Right cardiac atrium (tissue), 5 donors: ENCODE data around the gene GSS. TPM values are rescaled to one million over a fixed set of nuclear protein-coding genes. Genes with fewer than 3 reads are reported as not detected.

Experiments used
- ATAC-seq, 2 donors: fragments of 200-7000 bp; cut with Tn5 transposase; one replicate each; pipeline versions ENCODE4 v1.8.0 to v1.9.1; 2020; ENCODE audit warnings: moderate library complexity in 2 of 2, mild to moderate bottlenecking in 1 of 2
- DNase-seq, 3 donors: peaks; one replicate each; pipeline ENCODE4 v3.0.0-alpha.2; 2020
- H3K27ac ChIP-seq: one replicate; pipeline ENCODE4 v1.5.1; 2013; ENCODE audit warnings: mild to moderate bottlenecking, low read length, control low read depth, moderate library complexity
- H3K27me3 ChIP-seq: one replicate; pipeline ENCODE4 v1.6.1; 2013; ENCODE audit not compliant: control insufficient read depth, insufficient read depth
- H3K4me1 ChIP-seq: one replicate; pipeline ENCODE4 v1.6.1; 2013; ENCODE audit warnings: low read length; ENCODE audit not compliant: control insufficient read depth, insufficient read depth
- H3K4me3 ChIP-seq: one replicate; pipeline ENCODE4 v1.5.1; 2013; ENCODE audit warnings: low read length, control low read depth
- H3K9me3 ChIP-seq: one replicate; pipeline ENCODE4 v1.6.1; 2013; ENCODE audit warnings: low read length; ENCODE audit not compliant: control insufficient read depth
- WGBS: extraction: QIAGEN DNeasy Blood & Tissue Kit; methylation state at CpG from one replicate; pipeline ENCODE4 v1.1.7; 2013; 5-methylcytosine and 5-hydroxymethylcytosine counted together
- intact Hi-C, 4 donors: fragments of 100-400 bp; cut with DNase I; formaldehyde crosslinking; loops; one replicate each; pipeline versions ENCODE4 v1.11.0 to v1.14.0; 2022 to 2023
- long read RNA-seq, 4 donors: library from polyadenylated mRNA; unstranded; transcript quantifications; one replicate each; pipeline ENCODE4 v2.0.0, GENCODE V29; 2020 to 2021
- polyA plus RNA-seq: library from polyadenylated mRNA; stranded (reverse); fragments of 200-250 nt; gene quantifications from one replicate; pipeline ENCODE4 v1.2.3, GENCODE V29; 2013
- total RNA-seq, 4 donors: library from RNA; stranded (reverse); fragmentation: NEBNext Ultra II Directional; extraction: Animal tissue kit (Norgen Biotek cat#: 25700); gene quantifications; one replicate each; pipeline ENCODE4 v1.2.1, GENCODE V29; 2021
- donor health status: healthy with polysubstance abuse.
- donor health status: DM: no; HTN: yes; CAD: no.
- donor health status: DM: no; HTN: no; CAD: no.
- donor health status: DM: no; HTN: yes; CAD: no; lungs with severe emphysema.
- donor health status: DM: yes; HTN: yes; CAD: no.

The GSS gene
- total RNA-seq = 10 to 100 TPM; 23.6 to 32.6 (median 26.3) TPM
- polyA plus RNA-seq = 37.7 TPM
- long read RNA-seq, donor 1, transcript GSS-201 (13 exons, 1,919 nt) = major isoform, 57 of 85 reads
- long read RNA-seq, donor 1, partial matches to known transcripts = 17 of 85 reads
- long read RNA-seq, donor 1, other reads (novel, unspliced or antisense) = 9 of 85 reads
- long read RNA-seq, donor 2, transcript GSS-201 (13 exons, 1,919 nt) = major isoform, 24 of 29 reads
- long read RNA-seq, donor 2, partial matches to known transcripts = 2 of 29 reads
- long read RNA-seq, donor 2, other reads (novel, unspliced or antisense) = 2 of 29 reads
- long read RNA-seq, donor 3, transcript GSS-201 (13 exons, 1,919 nt) = major isoform, 190 of 259 reads
- long read RNA-seq, donor 3, partial matches to known transcripts = 24 of 259 reads
- long read RNA-seq, donor 3, other reads (novel, unspliced or antisense) = 40 of 259 reads
- long read RNA-seq, donor 4, transcript GSS-201 (13 exons, 1,919 nt) = major isoform, 38 of 54 reads
- long read RNA-seq, donor 4, partial matches to known transcripts = 7 of 54 reads
- long read RNA-seq, donor 4, other reads (novel, unspliced or antisense) = 9 of 54 reads

DNA sequence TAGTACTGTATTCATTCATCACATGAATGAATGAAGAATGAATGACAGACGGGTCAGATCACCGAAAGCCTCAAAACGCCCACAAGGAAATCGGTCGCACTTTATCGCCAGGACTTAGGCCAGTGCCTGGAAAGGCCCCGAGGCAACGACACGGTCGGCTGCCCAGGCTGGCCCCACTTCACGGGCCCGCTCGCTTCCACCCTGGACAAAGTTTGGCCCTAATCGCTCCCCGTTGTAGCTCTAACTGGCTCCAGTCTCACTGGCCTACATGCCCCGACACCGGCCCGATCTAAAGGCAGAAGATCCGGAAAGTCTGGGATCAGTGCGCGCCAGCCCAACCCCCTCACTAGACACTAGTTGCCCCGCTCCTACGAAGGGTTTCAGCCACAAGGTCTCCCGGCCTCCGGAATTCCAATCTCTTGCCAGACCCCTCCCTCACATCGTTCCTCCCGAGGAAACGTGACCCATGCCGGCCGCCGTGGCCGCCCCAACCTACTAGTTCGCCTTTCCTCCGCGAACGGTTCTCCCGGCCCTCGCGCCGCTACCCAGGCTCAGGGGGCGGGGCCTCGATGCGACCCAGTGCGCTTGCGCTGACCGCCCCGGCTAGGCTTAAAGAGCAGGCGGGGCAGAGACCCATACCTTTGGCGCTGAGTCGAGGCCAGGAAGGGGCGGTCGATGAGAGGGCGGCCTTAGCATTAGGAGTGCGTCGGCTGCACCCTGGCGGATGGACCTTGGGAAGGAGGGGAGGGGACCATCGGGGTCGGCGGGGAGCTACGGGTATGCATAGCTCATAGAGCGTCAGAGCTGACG lies at the start of gene GSS, which contains the start of gene MYH7B:
Gene GSS, minus strand, starts transcription at position 576 of the 810 bp plus-strand sequence. CDS start 3,954 bp downstream, outside the sequence.
Gene MYH7B, plus strand, starts transcription at position 638 of the 810 bp plus-strand sequence. CDS start 22,138 bp downstream, outside the sequence.
- ATAC-seq (peak; percentile 97), DNase-seq (peak; percentile 98 to 100 (median 100))
- WGBS = under 1% methylated on average over 62 of the region's 62 CpGs
- H3K4me1 ChIP-seq = no peaks in the 10 kb centered on the region
- peak within 1 kb of the TSS; percentile 71 for H3K27ac ChIP-seq
- peak within 1 kb of the TSS; percentile 46 for H3K4me3 ChIP-seq
- H3K27me3 ChIP-seq = no peaks in the 10 kb centered on the region
- intact Hi-C loops = loop anchor here in 3 of 4 donors (2.0 to 5.0 kb wide), 2 partner anchors 81 to 83 kb away; partner anchors contain the start of gene GGT7 (in 1 of the 3)
- H3K9me3 ChIP-seq = no peaks in the 10 kb centered on the region

DNA sequence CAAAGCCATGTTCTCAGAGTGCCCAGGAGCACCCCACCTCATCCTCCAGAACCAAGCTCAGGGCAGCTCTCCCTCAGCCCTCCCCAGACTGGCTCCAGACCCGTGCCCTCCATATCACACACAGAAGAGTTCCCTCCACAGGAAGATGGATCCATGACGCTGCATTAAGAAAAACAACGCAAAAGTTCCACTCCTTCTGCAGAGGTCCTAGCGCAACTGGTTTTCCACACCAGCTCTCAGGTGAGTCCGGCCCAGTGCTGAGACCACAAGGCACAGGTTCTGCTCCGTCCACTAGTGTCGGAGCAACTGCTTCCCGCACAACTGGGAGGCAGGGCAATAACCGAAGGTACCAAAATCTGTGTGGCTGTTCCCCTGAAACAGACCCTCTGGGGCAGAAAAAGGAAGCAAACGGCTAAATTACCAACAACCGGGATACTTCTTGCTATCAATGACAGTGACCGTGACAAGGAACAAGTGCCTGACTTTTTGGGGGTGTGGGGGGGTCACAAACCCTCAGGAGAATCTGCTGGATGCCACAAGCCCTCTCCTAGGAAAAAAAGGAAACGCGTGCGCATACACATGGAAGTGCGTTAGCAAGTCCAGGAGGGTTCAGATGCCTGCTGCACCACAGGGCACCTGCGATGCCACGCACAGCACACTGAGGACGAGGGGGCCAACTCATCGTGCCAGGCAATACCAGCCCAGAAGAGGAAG lies 49.3 kb upstream of the GSS start:
- H3K4me1 ChIP-seq = no peaks in the 10 kb centered on the region
- 88% methylated on average over 20 of the region's 20 CpGs for WGBS
- no peaks in the 10 kb centered on the region for H3K9me3 ChIP-seq
- H3K4me3 ChIP-seq = no peak overlapping the region
- H3K27ac ChIP-seq = no peak overlapping the region
- DNase-seq (peak in 1 of 3 donors; percentile 16), ATAC-seq (no peak)
- no peaks in the 10 kb centered on the region for H3K27me3 ChIP-seq
- intact Hi-C loops = no loop called here

DNA sequence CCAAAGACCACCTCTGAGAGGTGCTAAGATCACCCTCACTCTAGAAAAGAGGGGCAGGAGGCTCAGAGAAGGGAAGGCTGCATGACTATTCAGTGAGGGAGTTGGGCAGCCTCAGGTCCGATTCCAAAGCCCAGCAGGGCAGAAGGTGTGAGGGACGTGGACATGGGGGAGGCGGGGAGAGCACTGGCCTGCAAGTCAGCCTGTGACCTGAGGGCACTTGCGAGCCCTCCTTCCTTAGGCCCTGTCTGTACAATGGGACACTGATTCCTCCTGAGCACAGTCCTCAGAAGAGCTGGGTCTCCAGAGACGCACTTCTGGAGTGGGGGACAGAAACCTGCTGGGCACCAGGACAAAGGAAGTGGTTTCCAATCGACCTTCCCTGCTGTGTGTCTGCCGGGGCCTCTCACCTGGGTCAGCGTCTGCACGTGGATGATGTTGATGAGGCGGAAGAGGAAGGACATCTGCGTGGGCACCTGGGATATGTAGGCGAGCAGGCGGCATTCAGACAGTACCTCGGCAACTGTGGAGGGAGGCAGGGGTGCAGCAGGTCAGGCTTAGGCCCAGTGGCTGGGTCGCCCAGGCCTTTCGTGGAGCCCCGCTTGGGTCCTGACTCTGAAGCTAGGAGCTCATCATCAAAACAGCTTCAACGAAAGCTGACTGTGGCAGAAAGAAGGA lies 48.6 kb upstream of the GSS start:
- no peak for ATAC-seq
- no peaks in the 10 kb centered on the region for H3K27me3 ChIP-seq
- peak in 1 of 3 donors; percentile 27 for DNase-seq
- WGBS = 84% methylated on average over 18 of the region's 18 CpGs
- no peak overlapping the region for H3K27ac ChIP-seq
- intact Hi-C loops = no loop called here
- no peaks in the 10 kb centered on the region for H3K4me1 ChIP-seq
- H3K9me3 ChIP-seq = no peaks in the 10 kb centered on the region
- H3K4me3 ChIP-seq = no peak overlapping the region

DNA sequence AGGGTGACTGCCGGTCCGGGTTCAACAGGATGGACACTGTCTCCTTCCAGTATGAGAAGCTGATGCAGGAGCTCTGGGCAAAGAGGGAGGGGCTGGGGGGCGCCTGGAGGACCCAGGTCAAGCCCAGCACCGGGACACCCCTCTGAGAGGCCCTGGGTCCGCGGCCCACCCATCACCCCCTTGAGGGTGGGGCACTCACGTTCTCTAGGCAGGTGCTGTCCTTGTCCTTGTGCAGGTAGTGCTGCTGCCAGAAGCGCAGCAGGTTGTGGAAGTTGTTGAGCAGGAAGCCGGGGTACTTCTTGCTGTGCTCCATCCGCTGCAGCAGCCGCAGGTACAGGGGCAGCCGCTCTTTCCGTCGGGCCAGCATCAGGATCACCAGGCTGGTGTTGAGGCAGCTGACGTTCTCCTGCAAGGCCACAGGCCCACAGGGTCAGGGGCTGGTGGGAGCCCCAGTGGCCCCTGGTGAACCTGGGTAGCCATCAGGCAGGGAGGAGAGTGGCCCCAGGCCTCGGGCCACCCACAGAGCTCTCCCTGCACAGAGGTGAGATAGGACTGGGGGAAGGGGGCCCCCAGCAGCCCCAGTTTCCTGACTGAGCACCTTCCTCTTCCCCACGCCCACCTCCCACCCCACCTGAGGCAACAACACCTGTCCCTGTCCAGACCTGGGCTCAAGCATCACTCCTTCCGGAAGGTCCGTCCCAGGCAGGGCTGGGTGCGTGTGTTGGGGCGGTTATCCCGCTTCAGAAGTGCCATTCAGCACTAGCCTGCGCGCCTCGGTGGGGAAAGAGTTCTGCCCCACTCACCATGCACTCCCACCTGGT lies 47.8 kb upstream of the GSS start:
- Histone ChIP-seq H3K9me3 (no peaks in the 10 kb centered on the region), H3K4me3 (no peak overlapping the region), H3K27ac (no peak overlapping the region), H3K27me3 (no peaks in the 10 kb centered on the region), H3K4me1 (no peaks in the 10 kb centered on the region)
- ATAC-seq (peak; percentile 1 to 7), DNase-seq (peak in 1 of 3 donors; percentile 57)
- 89% methylated on average over 25 of the region's 25 CpGs for WGBS
- intact Hi-C loops = no loop called here

DNA sequence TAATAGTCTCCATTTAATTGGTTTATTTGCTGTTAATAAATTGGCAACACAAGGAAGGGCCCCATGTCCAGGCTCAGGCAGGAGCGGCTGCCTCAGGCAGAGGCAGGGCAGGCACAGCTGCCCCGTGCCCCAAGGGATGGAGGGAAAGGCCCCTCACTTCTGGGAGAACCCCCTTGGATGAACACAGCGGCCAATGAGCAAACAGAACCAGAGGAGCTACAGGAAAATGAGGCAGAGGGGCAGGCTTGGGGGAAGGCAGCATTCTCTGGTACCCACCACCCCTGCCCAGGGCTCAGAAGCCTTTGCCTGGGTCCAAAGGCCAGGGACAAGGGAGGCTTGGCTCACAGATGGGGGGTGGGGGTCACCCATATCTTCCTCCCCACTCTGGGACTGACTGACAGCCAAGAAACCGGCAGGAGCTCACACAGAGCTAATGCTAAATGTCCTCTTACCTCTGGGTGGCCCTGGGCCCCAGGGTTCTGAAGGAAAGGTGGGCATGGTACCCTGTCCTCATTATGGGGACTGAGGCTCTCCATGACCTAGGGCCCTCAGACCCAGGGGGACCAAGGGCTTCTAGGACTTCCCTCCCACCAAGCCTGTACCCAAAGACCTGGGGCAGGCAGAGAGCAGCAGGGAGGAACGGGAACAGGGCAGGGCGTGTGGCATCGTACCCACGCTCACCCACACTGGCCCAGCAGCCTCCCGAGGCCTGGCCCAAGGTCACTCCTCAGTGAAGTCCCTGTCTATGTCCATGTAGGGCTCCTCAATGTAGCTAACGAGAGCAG lies 47.0 kb upstream of the GSS start:
- peak; percentile 1 to 3 for ATAC-seq
- intact Hi-C loops = no loop called here
- no peaks in the 10 kb centered on the region for H3K4me1 ChIP-seq
- 76% methylated on average over 10 of the region's 10 CpGs for WGBS
- H3K9me3 ChIP-seq = no peaks in the 10 kb centered on the region
- peak overlapping the region; percentile 7 for H3K27ac ChIP-seq
- peak in 1 of 3 donors; percentile 58 for DNase-seq
- H3K4me3 ChIP-seq = no peak overlapping the region
- H3K27me3 ChIP-seq = no peaks in the 10 kb centered on the region

DNA sequence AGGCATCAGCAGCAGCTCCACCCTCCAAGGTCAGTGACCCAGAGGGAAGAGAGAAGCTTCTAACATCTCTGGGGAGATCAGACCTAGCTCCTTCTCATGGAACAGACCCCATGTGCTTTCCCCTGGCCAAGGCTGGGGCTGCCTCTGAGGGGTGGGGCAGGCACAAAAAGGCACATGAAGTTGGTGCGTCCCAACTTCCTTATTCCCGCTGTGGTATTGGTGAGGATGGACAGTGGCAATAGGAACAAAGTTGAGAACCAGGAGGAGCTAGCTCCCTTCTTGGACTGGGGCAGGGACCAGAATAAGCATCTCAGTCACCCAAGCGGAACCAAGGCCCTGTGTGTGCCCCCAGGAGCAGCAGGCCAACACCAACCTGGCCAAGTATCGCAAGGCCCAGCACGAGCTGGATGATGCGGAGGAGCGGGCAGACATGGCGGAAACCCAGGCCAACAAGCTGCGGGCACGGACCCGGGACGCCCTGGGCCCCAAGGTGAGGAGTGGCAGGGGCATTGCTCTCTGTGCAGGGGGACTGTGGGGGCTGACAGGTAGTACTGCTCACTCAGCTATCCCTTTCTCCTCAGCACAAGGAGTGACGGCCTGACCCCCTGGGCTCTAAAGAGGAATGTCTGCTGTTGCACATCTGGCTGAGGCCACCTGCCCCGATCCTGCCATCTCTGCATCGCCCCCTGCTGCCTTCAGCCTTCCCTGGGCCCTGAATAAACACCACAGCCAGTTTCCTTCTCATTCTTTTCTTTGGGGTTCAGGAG lies 46.2 kb upstream of the GSS start:
- WGBS = 83% methylated on average over 15 of the region's 15 CpGs
- DNase-seq (peak in 2 of 3 donors; percentile 17 to 51), ATAC-seq (no peak)
- Histone ChIP-seq H3K27ac (no peak overlapping the region), H3K4me1 (no peaks in the 10 kb centered on the region), H3K4me3 (no peak overlapping the region), H3K27me3 (no peaks in the 10 kb centered on the region), H3K9me3 (no peaks in the 10 kb centered on the region)
- intact Hi-C loops = no loop called here

DNA sequence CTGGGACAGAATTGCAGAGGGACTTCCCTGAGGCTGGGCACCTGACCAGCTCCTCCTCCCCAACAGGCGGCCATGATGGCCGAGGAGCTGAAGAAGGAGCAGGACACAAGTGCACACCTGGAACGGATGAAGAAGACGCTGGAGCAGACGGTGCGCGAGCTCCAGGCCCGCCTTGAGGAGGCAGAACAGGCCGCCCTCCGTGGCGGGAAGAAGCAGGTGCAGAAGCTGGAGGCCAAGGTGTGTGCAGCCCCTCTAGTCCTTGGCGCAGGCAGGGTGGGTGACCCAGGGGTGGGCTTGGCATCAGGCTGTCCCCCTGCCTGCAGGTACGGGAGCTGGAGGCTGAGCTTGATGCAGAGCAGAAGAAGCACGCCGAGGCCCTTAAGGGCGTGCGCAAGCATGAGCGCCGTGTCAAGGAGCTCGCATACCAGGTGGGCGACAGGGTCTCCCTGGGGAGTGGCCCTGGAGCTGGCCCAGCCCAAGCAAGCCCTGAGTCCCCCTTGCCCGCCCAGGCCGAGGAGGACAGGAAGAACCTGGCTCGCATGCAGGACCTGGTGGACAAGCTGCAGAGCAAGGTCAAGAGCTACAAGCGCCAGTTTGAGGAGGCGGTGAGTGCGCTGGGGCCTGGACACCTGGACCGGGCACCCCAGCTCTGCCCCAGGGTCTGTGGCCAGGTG lies 45.5 kb upstream of the GSS start:
- Histone ChIP-seq H3K4me3 (no peak overlapping the region), H3K4me1 (no peaks in the 10 kb centered on the region), H3K27ac (no peak overlapping the region), H3K27me3 (no peaks in the 10 kb centered on the region), H3K9me3 (no peaks in the 10 kb centered on the region)
- intact Hi-C loops = no loop called here
- ATAC-seq = no peak
- DNase-seq = peak in 2 of 3 donors; percentile 48 to 49
- WGBS = 91% methylated on average over 28 of the region's 28 CpGs

DNA sequence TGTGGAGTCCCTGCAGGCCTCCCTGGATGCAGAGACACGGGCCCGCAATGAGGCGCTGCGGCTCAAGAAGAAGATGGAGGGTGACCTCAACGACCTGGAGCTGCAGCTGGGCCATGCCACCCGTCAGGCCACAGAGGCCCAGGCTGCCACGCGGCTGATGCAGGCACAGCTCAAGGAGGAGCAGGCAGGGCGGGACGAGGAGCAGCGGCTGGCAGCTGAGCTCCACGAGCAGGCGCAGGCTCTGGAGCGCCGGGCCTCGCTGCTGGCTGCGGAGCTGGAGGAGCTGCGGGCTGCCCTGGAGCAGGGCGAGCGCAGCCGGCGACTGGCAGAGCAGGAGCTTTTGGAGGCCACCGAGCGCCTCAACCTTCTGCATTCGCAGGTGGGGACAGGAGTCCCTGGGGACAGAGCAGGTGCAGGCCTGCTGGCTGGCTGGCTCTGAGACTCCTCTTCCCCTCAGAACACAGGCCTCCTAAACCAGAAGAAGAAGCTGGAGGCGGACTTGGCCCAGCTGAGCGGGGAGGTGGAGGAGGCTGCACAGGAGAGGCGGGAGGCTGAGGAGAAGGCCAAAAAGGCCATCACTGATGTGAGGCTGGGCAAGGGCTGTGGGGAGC lies 44.8 kb upstream of the GSS start:
- DNase-seq (peak in 1 of 3 donors; percentile 65), ATAC-seq (no peak)
- Histone ChIP-seq H3K27me3 (no peaks in the 10 kb centered on the region), H3K4me1 (no peaks in the 10 kb centered on the region), H3K9me3 (no peaks in the 10 kb centered on the region), H3K27ac (no peak overlapping the region), H3K4me3 (no peak overlapping the region)
- WGBS = 92% methylated on average over 28 of the region's 28 CpGs
- intact Hi-C loops = no loop called here
